Prostate gland (tissue), 2 donors: ENCODE data around the gene CALHM1. TPM values are rescaled to one million over a fixed set of nuclear protein-coding genes. Genes with fewer than 3 reads are reported as not detected.
"Not testable (repeated sequence)": the region's sequence is repeated elsewhere in the genome, so short reads cannot be mapped to it uniquely, and the experiment has no call there.

ENCODE experiments used
- DNase-seq: peaks from one replicate; pipeline ENCODE4 v3.0.0-alpha.2; 2019; ENCODE audit warnings: low spot score
- H3K27ac ChIP-seq, 2 donors: fragments of 200-600 bp; sonication (generic); 2 replicates each; pipeline ENCODE4 v1.5.1; 2017 to 2019
- H3K27me3 ChIP-seq: fragments of 200-600 bp; sonication (generic); replicated peaks from 2 replicates; pipeline ENCODE4 v1.5.1; 2019; ENCODE audit not compliant: insufficient read depth
- H3K36me3 ChIP-seq, 2 donors: fragments of 200-600 bp; sonication (generic); 1 replicate in 1 of 2; 2 replicates in 1 of 2; pipeline versions ENCODE4 v1.5.1 to v1.8.1; 2017 to 2019
- H3K4me1 ChIP-seq: fragments of 200-600 bp; sonication (generic); replicated peaks from 2 replicates; pipeline ENCODE4 v1.5.1; 2019
- H3K4me3 ChIP-seq, 2 donors: fragments of 200-600 bp; sonication (generic); 2 replicates each; pipeline ENCODE4 v1.5.1; 2017 to 2019
- H3K9me3 ChIP-seq: fragments of 200-600 bp; sonication (generic); 2 replicates; pipeline ENCODE4 v1.5.1; 2017
- CTCF ChIP-seq, 4 experiments: fragments of 200-600 bp in 2 of 4; fragments of 450-650 bp in 2 of 4; sonication (generic) in 2 of 4; IDR thresholded peaks; 1 replicate in 3 of 4; 2 replicates in 1 of 4; pipeline ENCODE4 v1.5.1; 2016 to 2019; ENCODE audit warnings: antibody characterized with exemption in 4 of 4, mild to moderate bottlenecking in 2 of 4, moderate library complexity in 2 of 4
- POLR2A ChIP-seq: fragments of 450-650 bp; IDR thresholded peaks from one replicate; pipeline ENCODE4 v1.6.1; 2016; ENCODE audit warnings: antibody characterized with exemption, mild to moderate bottlenecking
- POLR2AphosphoS5 ChIP-seq: sonication (generic); formaldehyde crosslinking; IDR thresholded peaks from one replicate; pipeline ENCODE4 v1.6.1; 2017; ENCODE audit warnings: antibody characterized with exemption
- WGBS: methylation state at CpG from one replicate; pipeline ENCODE4 v1.1.5; 2018; 5-methylcytosine and 5-hydroxymethylcytosine counted together
- intact Hi-C: fragments of 100-400 bp; cut with DNase I; formaldehyde crosslinking; loops from one replicate; pipeline ENCODE4 v1.14.2; 2022
- total RNA-seq, 2 donors: library from RNA; depleted of rRNA; stranded (reverse); fragments of >200 nt; gene quantifications; one replicate each; pipeline ENCODE4 v1.1.0, GENCODE V29; 2016

CALHM1 gene
- total RNA-seq, 2 donors from 2014 or later: not detected

- Histone ChIP-seq H3K27ac (no peak within 1 kb of the TSS), H3K27me3 (peaks cover 9% of the 10 kb centered on the region), H3K4me3 (peak within 1 kb of the TSS; percentile 38 to 49), H3K4me1 (no peaks in the 10 kb centered on the region), H3K36me3 (no peaks in the 10 kb centered on the region), H3K9me3 (no peaks in the 10 kb centered on the region)
- no peak for TF ChIP-seq POLR2AphosphoS5
- TF ChIP-seq CTCF (IDR thresholded peaks at IDR 0.05): no peak
- 6% methylated on average over 28 of the region's 65 CpGs for WGBS
- no peak for DNase-seq
- intact Hi-C loops: no loop called here
Observed at GRCh38 chr10:103493362-103493915, 34.7 kb upstream of the CALHM1 start, which contains the start of gene NEURL1. NEURL1 (plus strand) TSS chr10:103493705; CDS start chr10:103494388, 683 bp downstream.

GRCh38 chr10:103492655-103493261, 34.1 kb upstream of the CALHM1 start:
- no peaks in the 10 kb centered on the region for H3K9me3 ChIP-seq
- no peak for DNase-seq
- TF ChIP-seq POLR2AphosphoS5 (no peak), CTCF (IDR thresholded peaks at IDR 0.05) (no peak), POLR2A (no peak)
- no peaks in the 10 kb centered on the region for H3K4me1 ChIP-seq
- peaks cover 9% of the 10 kb centered on the region for H3K27me3 ChIP-seq
- 91% methylated on average over 5 of the region's 5 CpGs for WGBS
- intact Hi-C loops: no loop called here
- no peaks in the 10 kb centered on the region for H3K36me3 ChIP-seq
- no peak overlapping the region for H3K4me3 ChIP-seq
- H3K27ac ChIP-seq: no peak overlapping the region

GRCh38 chr10:103491729-103492364, 33.1 kb upstream of the CALHM1 start:
- intact Hi-C loops: no loop called here

GRCh38 chr10:103490986-103491314, 32.2 kb upstream of the CALHM1 start:
- DNase-seq: no peak
- 92% methylated on average over 1 of the region's 1 CpG for WGBS
- Histone ChIP-seq H3K4me1 (no peaks in the 10 kb centered on the region), H3K36me3 (no peaks in the 10 kb centered on the region), H3K27me3 (peaks cover 9% of the 10 kb centered on the region), H3K4me3 (no peak overlapping the region), H3K9me3 (no peaks in the 10 kb centered on the region), H3K27ac (no peak overlapping the region)
- intact Hi-C loops: no loop called here
- TF ChIP-seq CTCF (IDR thresholded peaks at IDR 0.05) (no peak), POLR2A (no peak), POLR2AphosphoS5 (no peak)

More at GRCh38 chr10:103491729-103492364, 33.1 kb upstream of the CALHM1 start:
- peaks cover 9% of the 10 kb centered on the region for H3K27me3 ChIP-seq
- H3K4me3 ChIP-seq: no peak overlapping the region
- 67% methylated on average over 7 of the region's 7 CpGs for WGBS
- TF ChIP-seq POLR2A (no peak), CTCF (IDR thresholded peaks at IDR 0.05) (no peak), POLR2AphosphoS5 (no peak)
- no peak overlapping the region for H3K27ac ChIP-seq
- no peaks in the 10 kb centered on the region for H3K4me1 ChIP-seq
- no peaks in the 10 kb centered on the region for H3K9me3 ChIP-seq
- no peaks in the 10 kb centered on the region for H3K36me3 ChIP-seq
- no peak for DNase-seq

GRCh38 chr10:103487410-103487708, 28.7 kb upstream of the CALHM1 start:
- DNase-seq: no peak
- no peaks in the 10 kb centered on the region for H3K36me3 ChIP-seq
- 25% methylated on average over 2 of the region's 2 CpGs for WGBS
- no peaks in the 10 kb centered on the region for H3K27me3 ChIP-seq
- H3K4me1 ChIP-seq: no peaks in the 10 kb centered on the region
- no peak overlapping the region for H3K4me3 ChIP-seq
- intact Hi-C loops: no loop called here
- no peak overlapping the region for H3K27ac ChIP-seq
- H3K9me3 ChIP-seq: no peaks in the 10 kb centered on the region
- no peak for TF ChIP-seq POLR2A
- TF ChIP-seq POLR2AphosphoS5: peak; percentile 59

- DNase-seq, H3K4me3 ChIP-seq, H3K27ac ChIP-seq, H3K27me3 ChIP-seq, H3K36me3 ChIP-seq, H3K9me3 ChIP-seq, H3K4me1 ChIP-seq, intact Hi-C loops: not testable (repeated sequence)
- 67% methylated on average over 8 of the region's 8 CpGs for WGBS
Observed at GRCh38 chr10:103486635-103487409, 28.1 kb upstream of the CALHM1 start.
